K562 (cell line): Measurements from ENCODE around the gene BIRC3. TPM values are rescaled to one million over a fixed set of nuclear protein-coding genes. Genes with fewer than 3 reads are reported as not detected.

Experiments
- CAMTA2 ChIP-seq: fragments of 250-450 bp; sonication (Bioruptor Pico); conservative IDR thresholded peaks from 2 replicates; pipeline ENCODE4 v1.5.1; 2022
- FOSL1 ChIP-seq: fragments of 200-800 bp; sonication (Bioruptor generic); conservative IDR thresholded peaks from 2 replicates; pipeline ENCODE4 v1.6.1; 2016; ENCODE audit warnings: missing genetic modification characterization, missing compliant biosample characterization
- GABPA ChIP-seq: fragments of 200-800 bp; sonication (Bioruptor generic); conservative IDR thresholded peaks from 2 replicates; pipeline ENCODE4 v1.6.1; 2016; ENCODE audit warnings: low read depth, missing genetic modification characterization, missing compliant biosample characterization
- KAT8 ChIP-seq: fragments of 450-650 bp; IDR thresholded peaks from 2 replicates; pipeline ENCODE4 v1.6.1; 2016; ENCODE audit warnings: low read depth, mild to moderate bottlenecking
- MEF2A ChIP-seq: IDR thresholded peaks from 2 replicates; pipeline ENCODE4 v1.6.1; 2011; ENCODE audit warnings: low read depth, mild to moderate bottlenecking, low read length, moderate library complexity; ENCODE audit not compliant: control insufficient read depth
- NR3C1 ChIP-seq: sonication (generic); formaldehyde crosslinking; IDR thresholded peaks from 2 replicates; pipeline ENCODE4 v1.8.1; 2022; ENCODE audit warnings: missing genetic modification reagents
- PCBP1 ChIP-seq: fragments of 200-400 bp; formaldehyde crosslinking; IDR thresholded peaks from 2 replicates; pipeline ENCODE4 v1.6.1; 2018; ENCODE audit warnings: mild to moderate bottlenecking, low read depth, low read length; ENCODE audit not compliant: poor library complexity, severe bottlenecking
- PHTF2 ChIP-seq: fragments of 250-450 bp; sonication (Bioruptor Pico); IDR thresholded peaks from 2 replicates; pipeline ENCODE4 v1.5.0; 2021; ENCODE audit warnings: mild to moderate bottlenecking
- SMARCA5 ChIP-seq: fragments of 450-650 bp; IDR thresholded peaks from 2 replicates; pipeline ENCODE4 v1.6.1; 2016
- TEAD2 ChIP-seq: fragments of 450-650 bp; IDR thresholded peaks from 2 replicates; pipeline ENCODE4 v1.6.1; 2016; ENCODE audit warnings: missing genetic modification characterization, control low read depth, missing compliant biosample characterization
- ZC3H4 ChIP-seq: sonication (generic); formaldehyde crosslinking; IDR thresholded peaks from 2 replicates; pipeline ENCODE4 v1.9.0; 2021; ENCODE audit warnings: missing genetic modification reagents, borderline replicate concordance
- polyA plus RNA-seq, 8 experiments: library from polyadenylated mRNA; depleted of rRNA in 4 of 8; stranded (reverse) in 5 of 8; unstranded in 3 of 8; fragments of >200 nt; fragmentation: Nextera tagmentation in 2 of 8; fragmentation: Illumina TruSeq in 1 of 8; extraction: Ambion mirVana in 2 of 8; extraction: Trizol in 1 of 8; gene quantifications; 2 replicates each; pipeline versions ENCODE4 v1.2.1 to v1.2.3, GENCODE V29; 2011 to 2014; ENCODE audit warnings: inconsistent platforms in 1 of 8, missing spikeins in 1 of 8
- total RNA-seq, 7 experiments: library from RNA; depleted of rRNA in 6 of 7; stranded (reverse); fragments of >200 nt in 6 of 7; fragmentation: Illumina TruSeq in 2 of 7; extraction: Trizol in 2 of 7; gene quantifications; 2 replicates each; pipeline versions ENCODE4 v1.2.1 to v1.2.3, GENCODE V29; 2011 to 2021; ENCODE audit warnings: low replicate concordance in 1 of 7
- TF ChIP-seq, protein P1 (sequence below): fragments of 450-650 bp; IDR thresholded peaks from 2 replicates; pipeline ENCODE4 v1.6.1; 2017; ENCODE audit warnings: antibody characterized with exemption, mild to moderate bottlenecking
- TF ChIP-seq, protein P2 (sequence below): fragments of 250-450 bp; sonication (Bioruptor Pico); IDR thresholded peaks from 2 replicates; pipeline ENCODE4 v1.8.0; 2021; ENCODE audit warnings: borderline replicate concordance, mild to moderate bottlenecking, moderate library complexity; ENCODE audit not compliant: poor library complexity, severe bottlenecking
- TF ChIP-seq, protein P3 (sequence below): fragments of 450-650 bp; formaldehyde crosslinking; IDR thresholded peaks from 2 replicates; pipeline ENCODE4 v1.4.0; 2020; ENCODE audit warnings: mild to moderate bottlenecking, moderate library complexity
- TF ChIP-seq, protein P4 (sequence below): sonication (generic); formaldehyde crosslinking; IDR thresholded peaks from 2 replicates; pipeline ENCODE4 v1.8.0; 2022; ENCODE audit warnings: mild to moderate bottlenecking, missing genetic modification reagents

Gene BIRC3
- total and polyA plus RNA-seq, 9 of the 15 experiments (the other 6 are each of a cell fraction or from before 2014, with no cell fraction given), result 0.08 to 0.42 (median 0.18) TPM

DNA sequence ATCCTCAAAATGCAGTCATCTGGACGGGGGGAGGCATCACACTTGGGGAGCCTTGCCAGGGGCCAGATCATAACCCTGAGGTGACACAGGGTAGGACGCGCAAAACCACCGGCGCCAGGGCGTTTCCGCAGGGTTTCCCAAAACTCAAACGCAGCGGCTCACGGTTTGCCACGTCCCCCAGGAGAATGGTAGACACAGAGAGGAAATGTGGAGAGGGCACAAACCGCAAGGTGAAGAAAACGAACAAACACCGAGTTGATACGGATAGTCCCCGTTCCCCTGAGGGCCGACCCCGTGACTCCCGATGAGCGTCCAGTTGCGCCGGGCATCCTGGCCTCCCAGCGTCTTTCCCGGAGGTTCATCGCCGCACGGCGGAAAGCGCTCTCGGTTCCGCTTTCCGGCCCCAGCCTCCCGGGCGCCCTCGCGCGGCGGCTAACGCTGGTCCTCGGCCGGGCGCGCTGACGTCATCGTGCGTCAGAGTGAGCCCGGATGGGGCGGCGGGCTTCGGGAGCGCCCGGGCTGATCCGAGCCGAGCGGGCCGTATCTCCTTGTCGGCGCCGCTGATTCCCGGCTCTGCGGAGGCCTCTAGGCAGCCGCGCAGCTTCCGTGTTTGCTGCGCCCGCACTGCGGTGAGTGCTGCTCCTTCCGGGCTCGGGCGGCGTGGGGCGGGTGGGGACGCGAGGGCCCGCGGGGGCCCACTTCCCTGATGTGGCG is 29.6 kb downstream of the BIRC3 start, which contains the start of gene BIRC2 (continued):
- TF ChIP-seq, protein P1, sequence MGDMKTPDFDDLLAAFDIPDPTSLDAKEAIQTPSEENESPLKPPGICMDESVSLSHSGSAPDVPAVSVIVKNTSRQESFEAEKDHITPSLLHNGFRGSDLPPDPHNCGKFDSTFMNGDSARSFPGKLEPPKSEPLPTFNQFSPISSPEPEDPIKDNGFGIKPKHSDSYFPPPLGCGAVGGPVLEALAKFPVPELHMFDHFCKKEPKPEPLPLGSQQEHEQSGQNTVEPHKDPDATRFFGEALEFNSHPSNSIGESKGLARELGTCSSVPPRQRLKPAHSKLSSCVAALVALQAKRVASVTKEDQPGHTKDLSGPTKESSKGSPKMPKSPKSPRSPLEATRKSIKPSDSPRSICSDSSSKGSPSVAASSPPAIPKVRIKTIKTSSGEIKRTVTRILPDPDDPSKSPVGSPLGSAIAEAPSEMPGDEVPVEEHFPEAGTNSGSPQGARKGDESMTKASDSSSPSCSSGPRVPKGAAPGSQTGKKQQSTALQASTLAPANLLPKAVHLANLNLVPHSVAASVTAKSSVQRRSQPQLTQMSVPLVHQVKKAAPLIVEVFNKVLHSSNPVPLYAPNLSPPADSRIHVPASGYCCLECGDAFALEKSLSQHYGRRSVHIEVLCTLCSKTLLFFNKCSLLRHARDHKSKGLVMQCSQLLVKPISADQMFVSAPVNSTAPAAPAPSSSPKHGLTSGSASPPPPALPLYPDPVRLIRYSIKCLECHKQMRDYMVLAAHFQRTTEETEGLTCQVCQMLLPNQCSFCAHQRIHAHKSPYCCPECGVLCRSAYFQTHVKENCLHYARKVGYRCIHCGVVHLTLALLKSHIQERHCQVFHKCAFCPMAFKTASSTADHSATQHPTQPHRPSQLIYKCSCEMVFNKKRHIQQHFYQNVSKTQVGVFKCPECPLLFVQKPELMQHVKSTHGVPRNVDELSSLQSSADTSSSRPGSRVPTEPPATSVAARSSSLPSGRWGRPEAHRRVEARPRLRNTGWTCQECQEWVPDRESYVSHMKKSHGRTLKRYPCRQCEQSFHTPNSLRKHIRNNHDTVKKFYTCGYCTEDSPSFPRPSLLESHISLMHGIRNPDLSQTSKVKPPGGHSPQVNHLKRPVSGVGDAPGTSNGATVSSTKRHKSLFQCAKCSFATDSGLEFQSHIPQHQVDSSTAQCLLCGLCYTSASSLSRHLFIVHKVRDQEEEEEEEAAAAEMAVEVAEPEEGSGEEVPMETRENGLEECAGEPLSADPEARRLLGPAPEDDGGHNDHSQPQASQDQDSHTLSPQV, result no peak
- TF ChIP-seq PCBP1, result no peak
- TF ChIP-seq FOSL1 (tag), result peak; percentile 85
- TF ChIP-seq SMARCA5, result no peak; the same call in 1 of the 2 replicates
- TF ChIP-seq KAT8, result no peak
- TF ChIP-seq ZC3H4 (CRISPR knock-in tag), result no peak
- no peak for TF ChIP-seq MEF2A
- 0 out of 2 replicates have a peak, but pooled peaks have one; percentile 48 for TF ChIP-seq CAMTA2
- TF ChIP-seq, protein P2, sequence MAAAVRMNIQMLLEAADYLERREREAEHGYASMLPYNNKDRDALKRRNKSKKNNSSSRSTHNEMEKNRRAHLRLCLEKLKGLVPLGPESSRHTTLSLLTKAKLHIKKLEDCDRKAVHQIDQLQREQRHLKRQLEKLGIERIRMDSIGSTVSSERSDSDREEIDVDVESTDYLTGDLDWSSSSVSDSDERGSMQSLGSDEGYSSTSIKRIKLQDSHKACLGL (CRISPR knock-in tag), result no peak
- TF ChIP-seq PHTF2 (CRISPR knock-in tag), result no peak
- TF ChIP-seq TEAD2, result no peak
- TF ChIP-seq, protein P3, sequence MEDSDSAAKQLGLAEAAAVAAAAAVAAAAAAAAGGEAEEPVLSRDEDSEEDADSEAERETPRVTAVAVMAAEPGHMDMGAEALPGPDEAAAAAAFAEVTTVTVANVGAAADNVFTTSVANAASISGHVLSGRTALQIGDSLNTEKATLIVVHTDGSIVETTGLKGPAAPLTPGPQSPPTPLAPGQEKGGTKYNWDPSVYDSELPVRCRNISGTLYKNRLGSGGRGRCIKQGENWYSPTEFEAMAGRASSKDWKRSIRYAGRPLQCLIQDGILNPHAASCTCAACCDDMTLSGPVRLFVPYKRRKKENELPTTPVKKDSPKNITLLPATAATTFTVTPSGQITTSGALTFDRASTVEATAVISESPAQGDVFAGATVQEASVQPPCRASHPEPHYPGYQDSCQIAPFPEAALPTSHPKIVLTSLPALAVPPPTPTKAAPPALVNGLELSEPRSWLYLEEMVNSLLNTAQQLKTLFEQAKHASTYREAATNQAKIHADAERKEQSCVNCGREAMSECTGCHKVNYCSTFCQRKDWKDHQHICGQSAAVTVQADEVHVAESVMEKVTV (CRISPR knock-in tag), result peak; percentile 83
- no peak for TF ChIP-seq NR3C1 (CRISPR knock-in tag)
- TF ChIP-seq GABPA, result peak; percentile 85
- TF ChIP-seq, protein P4, sequence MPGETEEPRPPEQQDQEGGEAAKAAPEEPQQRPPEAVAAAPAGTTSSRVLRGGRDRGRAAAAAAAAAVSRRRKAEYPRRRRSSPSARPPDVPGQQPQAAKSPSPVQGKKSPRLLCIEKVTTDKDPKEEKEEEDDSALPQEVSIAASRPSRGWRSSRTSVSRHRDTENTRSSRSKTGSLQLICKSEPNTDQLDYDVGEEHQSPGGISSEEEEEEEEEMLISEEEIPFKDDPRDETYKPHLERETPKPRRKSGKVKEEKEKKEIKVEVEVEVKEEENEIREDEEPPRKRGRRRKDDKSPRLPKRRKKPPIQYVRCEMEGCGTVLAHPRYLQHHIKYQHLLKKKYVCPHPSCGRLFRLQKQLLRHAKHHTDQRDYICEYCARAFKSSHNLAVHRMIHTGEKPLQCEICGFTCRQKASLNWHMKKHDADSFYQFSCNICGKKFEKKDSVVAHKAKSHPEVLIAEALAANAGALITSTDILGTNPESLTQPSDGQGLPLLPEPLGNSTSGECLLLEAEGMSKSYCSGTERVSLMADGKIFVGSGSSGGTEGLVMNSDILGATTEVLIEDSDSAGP (CRISPR knock-in tag), result no peak
